Activated CD4-positive, alpha-beta memory T cell treated with anti-CD3 and anti-CD28 coated beads for 36 hours (primary cell): ENCODE data around the gene RTL9. TPM values are rescaled to one million over a fixed set of nuclear protein-coding genes. Genes with fewer than 3 reads are reported as not detected.
A peak's percentile ranks its signal among the peaks of the same experiment; 100 is the strongest.
"Not testable (repeated sequence)": the region's sequence is repeated elsewhere in the genome, so short reads cannot be mapped to it uniquely, and the experiment has no call there.

ENCODE experiments used
- CTCF ChIA-PET: fragments of 350-600 bp; sonication (Branson Sonifier 250); formaldehyde crosslinking; loops from one replicate; lab custom pipeline; 2021; ENCODE audit warnings: antibody characterized with exemption, inconsistent platforms; lab: Charles Lee
- POLR2A ChIA-PET: fragments of 350-600 bp; sonication (Branson Sonifier 250); formaldehyde crosslinking; loops from one replicate; lab custom pipeline; 2021; ENCODE audit warnings: antibody characterized with exemption; lab: Charles Lee
- DNase-seq: peaks from one replicate; pipeline ENCODE4 v3.0.0-alpha.2; 2020
- H3K27ac Mint-ChIP-seq: one replicate; pipeline ENCODE4 v1.8.0; 2021; ENCODE audit warnings: mixed read lengths
- H3K27me3 Mint-ChIP-seq: one replicate; pipeline ENCODE4 v1.8.0; 2021; ENCODE audit warnings: mixed read lengths
- H3K36me3 Mint-ChIP-seq: one replicate; pipeline ENCODE4 v1.8.0; 2021; ENCODE audit warnings: mixed read lengths
- H3K4me1 Mint-ChIP-seq: one replicate; pipeline ENCODE4 v1.8.0; 2021; ENCODE audit warnings: low read depth, mixed read lengths
- H3K4me3 Mint-ChIP-seq: one replicate; pipeline ENCODE4 v1.8.0; 2021; ENCODE audit warnings: mild to moderate bottlenecking, mixed read lengths
- H3K9me3 Mint-ChIP-seq: one replicate; pipeline ENCODE4 v1.8.0; 2021; ENCODE audit warnings: mixed read lengths
- intact Hi-C: fragments of 100-400 bp; cut with micrococcal nuclease; formaldehyde crosslinking; loops from one replicate; pipeline ENCODE4 v1.15.1; 2023
- total RNA-seq, 2 experiments: library from RNA; stranded (reverse); gene quantifications; one replicate each; pipeline ENCODE4 v1.2.3, GENCODE V29; 2021

Gene RTL9
- total RNA-seq, 2 experiments from 2014 or later = 0.05 TPM; not detected in 1

GRCh38 chrX:110397904-110398303 is 39.3 kb downstream of the RTL9 start:
- H3K27ac Mint-ChIP-seq = no peak overlapping the region
- ChIA-PET POLR2A (no interaction called here), CTCF (interaction anchor here (0.8 kb wide), 1 partner anchor 80 kb away, joined by 3 read pairs; the partner anchor contains the start of gene AMMECR1)
- DNase-seq = no peak
- no peaks in the 10 kb centered on the region for H3K36me3 Mint-ChIP-seq
- H3K9me3 Mint-ChIP-seq = no peaks in the 10 kb centered on the region
- no peak overlapping the region for H3K4me3 Mint-ChIP-seq
- no peaks in the 10 kb centered on the region for H3K4me1 Mint-ChIP-seq
- no peaks in the 10 kb centered on the region for H3K27me3 Mint-ChIP-seq
- intact Hi-C loops = no loop called here

GRCh38 chrX:110399497-110399896 is 40.8 kb downstream of the RTL9 start:
- H3K36me3 Mint-ChIP-seq = no peaks in the 10 kb centered on the region
- intact Hi-C loops = no loop called here
- H3K27ac Mint-ChIP-seq = no peak overlapping the region
- ChIA-PET POLR2A (no interaction called here), CTCF (no interaction called here)
- DNase-seq = no peak
- H3K4me3 Mint-ChIP-seq = no peak overlapping the region
- H3K9me3 Mint-ChIP-seq = no peaks in the 10 kb centered on the region
- H3K4me1 Mint-ChIP-seq = no peaks in the 10 kb centered on the region
- H3K27me3 Mint-ChIP-seq = no peaks in the 10 kb centered on the region

GRCh38 chrX:110399966-110400365 is 41.3 kb downstream of the RTL9 start:
- Mint-ChIP-seq H3K27ac (no peak overlapping the region), H3K27me3 (no peaks in the 10 kb centered on the region), H3K36me3 (no peaks in the 10 kb centered on the region), H3K9me3 (no peaks in the 10 kb centered on the region), H3K4me1 (no peaks in the 10 kb centered on the region), H3K4me3 (no peak overlapping the region)
- DNase-seq = no peak
- intact Hi-C loops = loop anchor here (10.0 kb wide), 1 partner anchor 55 kb away; a partner anchor contains a TSS
- ChIA-PET CTCF (interaction anchor here (1.5 kb wide), 1 partner anchor 253 kb away, joined by 5 read pairs; no protein-coding TSS in a partner anchor), POLR2A (no interaction called here)

- peak; percentile 14 for DNase-seq
- Mint-ChIP-seq H3K4me3 (no peak overlapping the region), H3K27me3 (no peaks in the 10 kb centered on the region), H3K36me3 (no peaks in the 10 kb centered on the region), H3K4me1 (no peaks in the 10 kb centered on the region), H3K27ac (no peak overlapping the region), H3K9me3 (no peaks in the 10 kb centered on the region)
- ChIA-PET POLR2A (no interaction called here), CTCF (interaction anchor here (1.5 to 21.2 kb wide), 2 partner anchors 241 to 254 kb away, joined by 5 to 522 read pairs; no protein-coding TSS in a partner anchor)
- intact Hi-C loops = loop anchor here (10.0 kb wide), 1 partner anchor 56 kb away; a partner anchor contains a TSS
These were observed 42.5 kb downstream of the RTL9 start for GRCh38 chrX:110401135-110401534.

- H3K27ac Mint-ChIP-seq = no peak overlapping the region
- DNase-seq = no peak
- no peaks in the 10 kb centered on the region for H3K9me3 Mint-ChIP-seq
- H3K36me3 Mint-ChIP-seq = no peaks in the 10 kb centered on the region
- CTCF ChIA-PET = interaction anchor here (1.1 to 21.2 kb wide), 4 partner anchors 10 to 255 kb away, joined by 3 to 522 read pairs (median 7); no protein-coding TSS in a partner anchor
- intact Hi-C loops = loop anchor here (10.0 kb wide), 1 partner anchor 57 kb away; a partner anchor contains a TSS
- no peaks in the 10 kb centered on the region for H3K4me1 Mint-ChIP-seq
- no peak overlapping the region for H3K4me3 Mint-ChIP-seq
- H3K27me3 Mint-ChIP-seq = no peaks in the 10 kb centered on the region
- POLR2A ChIA-PET = no interaction called here
These were observed 43.6 kb downstream of the RTL9 start for GRCh38 chrX:110402091-110402849.

- DNase-seq = no peak
- CTCF ChIA-PET = interaction anchor here (1.1 to 21.2 kb wide), 4 partner anchors 9 to 256 kb away, joined by 3 to 522 read pairs (median 7); no protein-coding TSS in a partner anchor
- POLR2A ChIA-PET = no interaction called here
- Mint-ChIP-seq H3K27ac (no peak overlapping the region), H3K36me3 (no peaks in the 10 kb centered on the region), H3K27me3 (no peaks in the 10 kb centered on the region), H3K4me1 (no peaks in the 10 kb centered on the region), H3K4me3 (no peak overlapping the region), H3K9me3 (no peaks in the 10 kb centered on the region)
- intact Hi-C loops = loop anchor here (10.0 kb wide), 1 partner anchor 58 kb away; a partner anchor contains a TSS
These were observed 44.2 kb downstream of the RTL9 start for GRCh38 chrX:110402850-110403221.

- Mint-ChIP-seq H3K27me3 (no peaks in the 10 kb centered on the region), H3K9me3 (no peaks in the 10 kb centered on the region), H3K27ac (no peak overlapping the region), H3K36me3 (no peaks in the 10 kb centered on the region), H3K4me1 (no peaks in the 10 kb centered on the region), H3K4me3 (no peak overlapping the region)
- no peak for DNase-seq
- intact Hi-C loops = loop anchor here (10.0 kb wide), 1 partner anchor 59 kb away; a partner anchor contains a TSS
- ChIA-PET CTCF (interaction anchor here (1.2 to 21.2 kb wide), 3 partner anchors 8 to 256 kb away, joined by 3 to 522 read pairs (median 11); no protein-coding TSS in a partner anchor), POLR2A (no interaction called here)
These were observed 45.0 kb downstream of the RTL9 start for GRCh38 chrX:110403441-110404238.

- H3K4me3 Mint-ChIP-seq = no peak overlapping the region
- POLR2A ChIA-PET = no interaction called here
- no peak overlapping the region for H3K27ac Mint-ChIP-seq
- H3K9me3 Mint-ChIP-seq = no peaks in the 10 kb centered on the region
- DNase-seq = no peak
- no peaks in the 10 kb centered on the region for H3K4me1 Mint-ChIP-seq
- H3K36me3 Mint-ChIP-seq = no peaks in the 10 kb centered on the region
- intact Hi-C loops = loop anchor here (10.0 kb wide), 1 partner anchor 60 kb away; a partner anchor contains a TSS
- no peaks in the 10 kb centered on the region for H3K27me3 Mint-ChIP-seq
- CTCF ChIA-PET = interaction anchor here (21.2 kb wide), 1 partner anchor 244 kb away, joined by 522 read pairs; no protein-coding TSS in a partner anchor
These were observed 45.7 kb downstream of the RTL9 start for GRCh38 chrX:110404376-110404775.

GRCh38 chrX:110406250-110406649 is 47.6 kb downstream of the RTL9 start:
- H3K27ac Mint-ChIP-seq, H3K4me1 Mint-ChIP-seq, DNase-seq, H3K27me3 Mint-ChIP-seq, POLR2A ChIA-PET, H3K36me3 Mint-ChIP-seq, H3K4me3 Mint-ChIP-seq, H3K9me3 Mint-ChIP-seq: not testable (repeated sequence)
- intact Hi-C loops = loop anchor here (10.0 kb wide), 1 partner anchor 61 kb away; a partner anchor contains a TSS
- CTCF ChIA-PET = interaction anchor here (1.4 to 21.2 kb wide), 2 partner anchors 246 to 260 kb away, joined by 6 to 522 read pairs; no protein-coding TSS in a partner anchor

- CTCF ChIA-PET = interaction anchor here (1.4 to 21.2 kb wide), 6 partner anchors 13 to 261 kb away, joined by 3 to 522 read pairs (median 6); no protein-coding TSS in a partner anchor
- intact Hi-C loops = loop anchor here (10.0 kb wide), 1 partner anchor 62 kb away; a partner anchor contains a TSS
These were observed 48.2 kb downstream of the RTL9 start for GRCh38 chrX:110406822-110407221.

GRCh38 chrX:110407910-110408545 is 49.4 kb downstream of the RTL9 start:
- H3K27ac Mint-ChIP-seq = no peak overlapping the region
- intact Hi-C loops = loop anchor here (1.0 to 10.0 kb wide), 3 partner anchors 63 to 248 kb away; partner anchors contain the start of gene AMMECR1
- H3K4me1 Mint-ChIP-seq = peaks cover 3% of the 10 kb centered on the region
- POLR2A ChIA-PET = no interaction called here
- DNase-seq = peak; percentile 31
- H3K9me3 Mint-ChIP-seq = no peaks in the 10 kb centered on the region
- no peaks in the 10 kb centered on the region for H3K27me3 Mint-ChIP-seq
- no peaks in the 10 kb centered on the region for H3K36me3 Mint-ChIP-seq
- CTCF ChIA-PET = interaction anchor here (0.6 to 21.2 kb wide), 14 partner anchors 9 to 261 kb away, joined by 3 to 522 read pairs (median 4); no protein-coding TSS in a partner anchor
- H3K4me3 Mint-ChIP-seq = no peak overlapping the region

More at GRCh38 chrX:110406822-110407221, 48.2 kb downstream of the RTL9 start:
- H3K4me3 Mint-ChIP-seq = no peak overlapping the region
- no peaks in the 10 kb centered on the region for H3K36me3 Mint-ChIP-seq
- no peak overlapping the region for H3K27ac Mint-ChIP-seq
- no peaks in the 10 kb centered on the region for H3K9me3 Mint-ChIP-seq
- H3K27me3 Mint-ChIP-seq = no peaks in the 10 kb centered on the region
- POLR2A ChIA-PET = no interaction called here
- DNase-seq = no peak
- peaks cover 3% of the 10 kb centered on the region for H3K4me1 Mint-ChIP-seq
